ENCODE measurements around the gene B3GALT2. TPM values are rescaled to one million over a fixed set of nuclear protein-coding genes. Genes with fewer than 3 reads are reported as not detected.

The B3GALT2 gene
- total and polyA plus RNA-seq, 2 donors (not counting 3 experiments of a cell fraction or from before 2014, with no cell fraction given): not detected

DNA sequence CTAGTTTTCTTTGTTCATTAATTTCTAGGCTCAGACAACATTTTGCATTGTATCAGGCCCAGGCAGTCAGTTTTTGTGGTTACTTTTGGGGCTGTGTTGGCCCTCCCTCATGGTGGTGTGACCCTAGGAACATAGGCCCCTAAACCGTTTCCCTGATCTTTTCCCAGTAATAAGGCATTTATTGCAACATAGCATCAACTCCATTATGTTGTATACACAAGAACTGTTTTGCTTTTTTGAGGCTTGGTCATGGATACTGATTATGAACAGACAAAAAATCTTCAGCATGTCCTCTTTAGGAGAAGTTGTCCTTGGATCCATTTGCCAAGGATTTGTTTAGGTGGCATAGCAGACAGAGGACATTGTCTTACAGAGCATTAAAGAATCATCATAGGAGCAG is 10.3 kb downstream of the B3GALT2 start:
- Histone ChIP-seq H3K79me2 (ENCODE audit: control insufficient read depth, insufficient read depth, low read length) (peaks cover 40% of the 10 kb centered on the region), H3K27ac (ENCODE audit: insufficient read depth, low read depth, low read length) (no peak overlapping the region), H3K4me2 (ENCODE audit: insufficient read depth, low read length) (no peak overlapping the region), H3K27me3 (ENCODE audit: control insufficient read depth in 2 of 2, insufficient read depth in 2 of 2, low read length in 2 of 2) (no peaks in the 10 kb centered on the region), H3K36me3 (ENCODE audit: control insufficient read depth in 2 of 2, extremely low read depth in 1 of 2, insufficient read depth in 2 of 2, low read length in 2 of 2) (no peaks in the 10 kb centered on the region), H3K9me1 (replicated peaks; ENCODE audit: control insufficient read depth, extremely low read depth, insufficient read depth, low read length) (no peaks in the 10 kb centered on the region), H3K9ac (replicated peaks; ENCODE audit: extremely low read depth, insufficient read depth, low read length) (no peak overlapping the region), H3K4me1 (ENCODE audit: control insufficient read depth, extremely low read depth, insufficient read depth, low read length) (no peaks in the 10 kb centered on the region), H2AFZ (ENCODE audit: low read depth, low read length) (no peak overlapping the region), H3K9me3 (replicated peaks; ENCODE audit: control insufficient read depth, insufficient read depth, low read length) (no peaks in the 10 kb centered on the region), H4K20me1 (replicated peaks; ENCODE audit: control insufficient read depth, extremely low read depth, insufficient read depth, low read length) (peaks cover 7% of the 10 kb centered on the region), H3K4me3 (replicated peaks in 1 of 3; ENCODE audit: insufficient read depth in 1 of 3, low read depth in 1 of 3, low read length in 3 of 3) (no peak overlapping the region)
- intact Hi-C loops (cut with micrococcal nuclease) (no loop called here), dilution Hi-C loops (cut with MboI; ENCODE audit: extremely low pct_ligation_motif_present, low sequenced_read_pairs) (no loop called here)
- DNase-seq (ENCODE audit: low read depth, low spot score) (no peak), FAIRE-seq (no peak)
- no TSS peak for BruUV-seq (replicated peaks)
- ChIA-PET POLR2A (no interaction called here), CTCF (no interaction called here)
- TF ChIP-seq, protein P1, sequence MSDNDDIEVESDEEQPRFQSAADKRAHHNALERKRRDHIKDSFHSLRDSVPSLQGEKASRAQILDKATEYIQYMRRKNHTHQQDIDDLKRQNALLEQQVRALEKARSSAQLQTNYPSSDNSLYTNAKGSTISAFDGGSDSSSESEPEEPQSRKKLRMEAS (IDR thresholded peaks at IDR 0.05; ENCODE audit: insufficient read depth, insufficient read length): no peak
- TF ChIP-seq MYC (IDR thresholded peaks at IDR 0.05; ENCODE audit: low read depth, low read length) (no peak), JUN (IDR thresholded peaks at IDR 0.05; ENCODE audit: borderline replicate concordance, insufficient read depth, insufficient read length, low read depth) (no peak), FOS (IDR thresholded peaks at IDR 0.05; ENCODE audit: borderline replicate concordance, insufficient read depth, low read length) (no peak), GATA2 (IDR thresholded peaks at IDR 0.05; ENCODE audit: insufficient read depth, insufficient read length, low read depth, low read length) (no peak), POLR2A (IDR thresholded peaks at IDR 0.05; ENCODE audit: low read depth, low read length) (no peak), EZH2 (IDR thresholded peaks at IDR 0.05; ENCODE audit: borderline replicate concordance, low read depth, low read length, severe bottlenecking) (no peak), POLR2AphosphoS5 (IDR thresholded peaks at IDR 0.05; ENCODE audit: insufficient read depth, low read depth, low read length) (no peak)
- TF ChIP-seq, protein P2, sequence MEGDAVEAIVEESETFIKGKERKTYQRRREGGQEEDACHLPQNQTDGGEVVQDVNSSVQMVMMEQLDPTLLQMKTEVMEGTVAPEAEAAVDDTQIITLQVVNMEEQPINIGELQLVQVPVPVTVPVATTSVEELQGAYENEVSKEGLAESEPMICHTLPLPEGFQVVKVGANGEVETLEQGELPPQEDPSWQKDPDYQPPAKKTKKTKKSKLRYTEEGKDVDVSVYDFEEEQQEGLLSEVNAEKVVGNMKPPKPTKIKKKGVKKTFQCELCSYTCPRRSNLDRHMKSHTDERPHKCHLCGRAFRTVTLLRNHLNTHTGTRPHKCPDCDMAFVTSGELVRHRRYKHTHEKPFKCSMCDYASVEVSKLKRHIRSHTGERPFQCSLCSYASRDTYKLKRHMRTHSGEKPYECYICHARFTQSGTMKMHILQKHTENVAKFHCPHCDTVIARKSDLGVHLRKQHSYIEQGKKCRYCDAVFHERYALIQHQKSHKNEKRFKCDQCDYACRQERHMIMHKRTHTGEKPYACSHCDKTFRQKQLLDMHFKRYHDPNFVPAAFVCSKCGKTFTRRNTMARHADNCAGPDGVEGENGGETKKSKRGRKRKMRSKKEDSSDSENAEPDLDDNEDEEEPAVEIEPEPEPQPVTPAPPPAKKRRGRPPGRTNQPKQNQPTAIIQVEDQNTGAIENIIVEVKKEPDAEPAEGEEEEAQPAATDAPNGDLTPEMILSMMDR (IDR thresholded peaks at IDR 0.05; ENCODE audit: extremely low read depth in 1 of 2, insufficient read depth in 1 of 2, low read depth in 1 of 2, low read length in 2 of 2): no peak

Data from endothelial cell of umbilical vein (primary cell).